Peyer's patch (tissue), 4 donors: ENCODE results near the gene MMD2. TPM values are rescaled to one million over a fixed set of nuclear protein-coding genes. Genes with fewer than 3 reads are reported as not detected.
A peak's percentile ranks its signal among the peaks of the same experiment; 100 is the strongest.

Experiments
- DNase-seq, 3 donors: peaks; one replicate each; pipeline ENCODE4 v3.0.0-alpha.2; 2017 to 2019
- H3K27ac ChIP-seq, 4 donors: fragments of 200-600 bp; sonication (generic); one replicate each; pipeline ENCODE4 v1.5.1; 2016 to 2019
- H3K27me3 ChIP-seq, 2 donors: fragments of 200-600 bp; sonication (generic); one replicate each; pipeline ENCODE4 v1.5.1; 2019
- H3K36me3 ChIP-seq, 3 donors: fragments of 200-600 bp; sonication (generic); one replicate each; pipeline ENCODE4 v1.5.1; 2016 to 2019
- H3K4me1 ChIP-seq, 4 donors: fragments of 200-600 bp; sonication (generic); one replicate each; pipeline ENCODE4 v1.5.1; 2016 to 2019
- H3K4me3 ChIP-seq, 4 donors: fragments of 200-600 bp; sonication (generic); 1 replicate in 3 of 4; 2 replicates in 1 of 4; pipeline ENCODE4 v1.5.1; 2016 to 2019; ENCODE audit warnings: mild to moderate bottlenecking in 1 of 4
- H3K9me3 ChIP-seq, 4 donors: fragments of 200-600 bp; sonication (generic); one replicate each; pipeline ENCODE4 v1.5.1; 2016 to 2019; ENCODE audit warnings: mild to moderate bottlenecking in 1 of 4
- CTCF ChIP-seq, 6 experiments: fragments of 450-650 bp in 4 of 6; fragments of 200-600 bp in 2 of 6; sonication (generic) in 1 of 6; IDR thresholded peaks; one replicate each; pipeline ENCODE4 v1.5.1; 2017 to 2019; ENCODE audit warnings: antibody characterized with exemption in 6 of 6, mild to moderate bottlenecking in 3 of 6, moderate library complexity in 1 of 6
- POLR2A ChIP-seq, 2 donors: fragments of 450-650 bp; IDR thresholded peaks; one replicate each; pipeline ENCODE4 v1.5.1; 2017; ENCODE audit warnings: antibody characterized with exemption in 2 of 2, mild to moderate bottlenecking in 2 of 2, moderate library complexity in 2 of 2
- total RNA-seq, 4 donors: library from RNA; depleted of rRNA; stranded (reverse); fragments of >200 nt; gene quantifications; one replicate each; pipeline ENCODE4 v1.1.0, GENCODE V29; 2016

Gene MMD2
- total RNA-seq, 4 donors from 2014 or later: not detected

- peaks cover 0 to 9% of the 10 kb centered on the region in 2 donors for H3K27me3 ChIP-seq
- H3K9me3 ChIP-seq: no peaks in the 10 kb centered on the region
- no peak for DNase-seq
- H3K27ac ChIP-seq: no peak overlapping the region
- H3K4me3 ChIP-seq: no peak overlapping the region
- peaks cover 0 to 12% (median 4%) of the 10 kb centered on the region in 4 donors for H3K4me1 ChIP-seq
- TF ChIP-seq CTCF (IDR thresholded peaks at IDR 0.05) (no peak), POLR2A (IDR thresholded peaks at IDR 0.05) (no peak)
- H3K36me3 ChIP-seq: no peaks in the 10 kb centered on the region
Observed at GRCh38 chr7:4886671-4887070, 72.3 kb downstream of the MMD2 start.

GRCh38 chr7:4885317-4885807, 73.6 kb downstream of the MMD2 start:
- Histone ChIP-seq H3K27me3 (peaks cover 0 to 9% of the 10 kb centered on the region in 2 donors), H3K4me3 (no peak overlapping the region), H3K9me3 (no peaks in the 10 kb centered on the region), H3K27ac (no peak overlapping the region), H3K36me3 (no peaks in the 10 kb centered on the region), H3K4me1 (peaks cover 0 to 12% (median 4%) of the 10 kb centered on the region in 4 donors)
- no peak for DNase-seq
- no peak for TF ChIP-seq POLR2A (IDR thresholded peaks at IDR 0.05)
- TF ChIP-seq CTCF (IDR thresholded peaks at IDR 0.05): no peak

DNA sequence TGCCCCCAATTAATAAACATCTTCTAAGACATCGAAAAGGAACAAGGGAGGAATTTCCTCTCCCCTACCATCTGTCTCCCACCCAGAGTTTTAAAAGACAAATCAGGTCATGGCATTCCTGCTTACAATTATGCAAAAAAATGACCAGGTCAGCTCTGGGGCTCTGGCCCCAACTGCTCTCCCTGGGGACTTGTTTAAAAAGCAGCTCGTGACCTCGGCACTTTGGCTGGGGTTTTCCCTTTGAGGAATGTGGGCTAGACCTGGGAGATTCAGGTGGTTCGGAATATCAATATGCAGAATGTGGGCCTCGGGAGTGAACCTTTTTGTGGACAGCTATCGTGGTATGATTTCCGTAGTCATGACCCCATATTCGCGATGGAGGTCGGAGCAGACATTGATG, 74.8 kb downstream of the MMD2 start:
- H3K27me3 ChIP-seq: peaks cover 0 to 9% of the 10 kb centered on the region in 2 donors
- H3K4me3 ChIP-seq: no peak overlapping the region
- no peak for DNase-seq
- H3K4me1 ChIP-seq: peaks cover 0 to 12% (median 4%) of the 10 kb centered on the region in 4 donors
- no peak overlapping the region for H3K27ac ChIP-seq
- TF ChIP-seq POLR2A (IDR thresholded peaks at IDR 0.05) (no peak), CTCF (IDR thresholded peaks at IDR 0.05) (no peak)
- no peaks in the 10 kb centered on the region for H3K9me3 ChIP-seq
- no peaks in the 10 kb centered on the region for H3K36me3 ChIP-seq

DNA sequence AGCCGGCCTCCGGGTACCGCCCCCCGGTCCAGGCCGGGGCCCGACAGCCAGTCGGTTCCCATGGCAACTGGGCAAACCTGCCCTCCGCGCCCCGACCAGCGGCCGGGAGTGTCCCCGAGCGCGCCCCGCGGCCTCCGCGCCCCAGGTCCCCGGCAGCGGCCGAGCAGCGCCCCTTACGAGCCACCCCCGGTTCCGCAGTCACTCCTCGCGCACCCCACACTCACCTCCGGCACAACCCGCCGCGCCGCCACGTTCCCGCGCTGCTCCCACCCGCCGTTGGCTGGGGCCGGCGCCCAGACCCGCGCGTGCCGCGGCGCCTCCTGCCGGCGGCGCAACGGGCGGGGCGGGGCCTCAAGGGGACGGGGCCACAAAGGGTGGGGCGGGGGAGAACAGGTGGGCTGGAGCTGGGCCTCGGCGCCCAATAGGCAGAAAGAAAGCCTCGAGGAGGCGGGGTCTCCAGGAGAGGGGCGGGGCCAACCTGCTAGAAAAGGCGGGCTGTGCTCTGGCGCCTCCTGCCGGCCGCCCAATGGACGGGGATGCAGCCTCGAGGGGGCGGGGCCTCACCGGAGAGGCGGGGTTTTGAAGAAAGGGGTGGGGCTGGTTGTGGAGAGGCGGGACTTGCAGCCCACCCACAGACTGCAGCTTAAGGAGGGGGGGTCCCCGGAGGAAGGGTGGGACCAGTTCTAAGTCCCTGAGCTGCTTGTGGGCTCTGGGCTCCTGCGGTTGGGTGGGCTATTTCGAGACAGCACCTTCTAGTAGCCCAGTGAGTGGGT, 75.4 kb downstream of the MMD2 start, which contains the start of gene RADIL:
RADIL (minus strand) TSS at position 345 of the 773 bp plus-strand sequence. CDS start 5,577 bp downstream, outside the sequence.
- peak; percentile 53 to 87 (median 84) for DNase-seq
- H3K27me3 ChIP-seq: peaks cover 0 to 9% of the 10 kb centered on the region in 2 donors
- no peaks in the 10 kb centered on the region for H3K36me3 ChIP-seq
- TF ChIP-seq POLR2A (IDR thresholded peaks at IDR 0.05) (no peak), CTCF (IDR thresholded peaks at IDR 0.05) (peak in 4 of 6 experiments; percentile 33 to 56 (median 40))
- H3K4me3 ChIP-seq: peak within 1 kb of the TSS; percentile 30 to 74 (median 49)
- H3K9me3 ChIP-seq: no peaks in the 10 kb centered on the region
- peaks cover 0 to 12% (median 4%) of the 10 kb centered on the region in 4 donors for H3K4me1 ChIP-seq
- peak within 1 kb of the TSS; percentile 14 to 76 (median 66) for H3K27ac ChIP-seq

DNA sequence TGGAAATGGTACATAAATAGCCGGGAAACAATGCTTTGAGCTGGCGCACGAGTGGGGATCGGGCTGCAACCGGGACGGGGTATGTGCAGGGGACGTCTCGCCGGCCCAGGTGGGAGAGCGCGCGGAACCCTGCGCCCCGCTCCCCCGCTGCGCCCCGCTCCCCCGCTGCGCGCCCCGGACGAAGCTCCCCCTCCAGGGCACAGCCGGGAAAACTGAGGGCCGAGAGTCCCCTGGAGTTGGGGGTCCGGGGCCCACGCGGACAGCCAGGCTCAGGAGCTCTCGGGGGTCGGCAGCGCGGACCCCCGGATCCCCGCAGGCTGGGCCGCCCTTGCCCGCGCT, 76.0 kb downstream of the MMD2 start:
- H3K4me1 ChIP-seq: peaks cover 0 to 12% (median 4%) of the 10 kb centered on the region in 4 donors
- no peaks in the 10 kb centered on the region for H3K36me3 ChIP-seq
- peaks cover 0 to 9% of the 10 kb centered on the region in 2 donors for H3K27me3 ChIP-seq
- TF ChIP-seq POLR2A (IDR thresholded peaks at IDR 0.05) (no peak), CTCF (IDR thresholded peaks at IDR 0.05) (no peak)
- H3K27ac ChIP-seq: peak overlapping the region; percentile 14 to 76 (median 66)
- peak overlapping the region; percentile 30 to 74 (median 49) for H3K4me3 ChIP-seq
- H3K9me3 ChIP-seq: no peaks in the 10 kb centered on the region
- DNase-seq: no peak
